Heart right ventricle (tissue), 16 donors: Measurements from ENCODE around the gene LRRTM3. TPM values are rescaled to one million over a fixed set of nuclear protein-coding genes. Genes with fewer than 3 reads are reported as not detected.

ENCODE experiments used
- ATAC-seq, 8 donors: fragments of 200-7000 bp; cut with Tn5 transposase; one replicate each; pipeline ENCODE4 v1.9.1; 2020; ENCODE audit warnings: mild to moderate bottlenecking in 8 of 8, moderate library complexity in 8 of 8, moderate number of reproducible peaks in 1 of 8
- DNase-seq, 2 donors: peaks; one replicate each; pipeline ENCODE4 v3.0.0-alpha.2; 2020
- H3K27ac ChIP-seq, 10 donors: fragments of 200-600 bp; sonication (generic) in 2 of 10; one replicate each; pipeline versions ENCODE4 v1.5.0 to v1.8.0; 2020 to 2022; ENCODE audit warnings: mild to moderate bottlenecking in 3 of 10
- H3K27me3 ChIP-seq, 7 donors: fragments of 200-600 bp; one replicate each; pipeline ENCODE4 v1.8.0; 2021 to 2022; ENCODE audit warnings: mild to moderate bottlenecking in 2 of 7
- H3K36me3 ChIP-seq, 9 donors: fragments of 200-600 bp; sonication (generic) in 1 of 9; one replicate each; pipeline versions ENCODE4 v1.5.0 to v1.8.0; 2020 to 2022; ENCODE audit warnings: mild to moderate bottlenecking in 2 of 9
- H3K4me1 ChIP-seq, 9 donors: fragments of 200-600 bp; sonication (generic) in 1 of 9; one replicate each; pipeline versions ENCODE4 v1.5.0 to v1.8.0; 2020 to 2022; ENCODE audit warnings: mild to moderate bottlenecking in 4 of 9
- H3K4me3 ChIP-seq, 10 donors: fragments of 200-600 bp; sonication (generic) in 2 of 10; one replicate each; pipeline versions ENCODE4 v1.5.0 to v1.8.0; 2020 to 2022; ENCODE audit warnings: mild to moderate bottlenecking in 7 of 10, moderate library complexity in 2 of 10
- H3K9me3 ChIP-seq, 11 donors: fragments of 200-600 bp in 10 of 11; sonication (generic) in 2 of 11; one replicate each; pipeline versions ENCODE4 v1.5.0 to v1.8.0; 2013 to 2022; ENCODE audit warnings: mild to moderate bottlenecking in 2 of 11, control low read depth in 1 of 11, moderate library complexity in 1 of 11
- WGBS, 2 donors: extraction: QIAGEN DNeasy Blood & Tissue Kit; methylation state at CpG; one replicate each; pipeline ENCODE4 v1.1.7; 2013; ENCODE audit warnings: inconsistent platforms in 1 of 2; 5-methylcytosine and 5-hydroxymethylcytosine counted together
- intact Hi-C, 10 donors: fragments of 100-400 bp; cut with DNase I; formaldehyde crosslinking; loops; one replicate each; pipeline versions ENCODE4 v1.11.1 to v1.14.2; 2022
- polyA plus RNA-seq, 2 donors: library from polyadenylated mRNA; stranded (reverse); fragments of 200-250 nt; gene quantifications; one replicate each; pipeline ENCODE4 v1.2.3, GENCODE V29; 2013
- total RNA-seq, 10 donors: library from RNA; stranded (reverse); fragmentation: NEBNext Ultra II Directional in 3 of 10; extraction: Animal tissue kit (Norgen Biotek cat#: 25700) in 3 of 10; gene quantifications; one replicate each; pipeline versions ENCODE4 v1.2.1 to v1.2.4, GENCODE V29; 2021 to 2023
- TF ChIP-seq, protein P1 (sequence below), 9 donors: fragments of 200-600 bp; sonication (generic) in 2 of 9; IDR thresholded peaks; one replicate each; pipeline versions ENCODE4 v1.5.0 to v1.8.0; 2021 to 2022; ENCODE audit warnings: antibody characterized with exemption in 9 of 9, mild to moderate bottlenecking in 5 of 9, moderate library complexity in 1 of 9
- donor health status: Arrhythmogenic right ventricular cardiomyopathy.
- donor health status: ischemic (EF 13 %, LVEDD 7.1; RV severe dilation, severe dysfunction).
- donor health status: healthy with polysubstance abuse.
- donor health status: DM: no; HTN: yes; CAD: no.
- donor health status: DM: no; HTN: no; CAD: no.
- donor health status: ischemic (EF 25% LVEDD 6.9; RV normal size, moderate dysfunction).
- donor health status: ischemic (EF 25% LVEDD 5.7; RV mildly dilated, moderate dysfunction).
- donor health status: healthy.
- donor health status: DM: yes; HTN: yes; CAD: no.
- donor health status: Ischemic cardiomyopathy.
- donor health status: ischemic (EF 35%, LVEDD 5.7; RV mildly dilated, moderate dysfunction).
- donor health status: nonischemic (EF 11% LVEDD 7.7; RV severe dilation, severe dysfunction).
- donor health status: DM: yes; HTN: yes; CAD: no.
- donor health status: PGD.
- donor health status: ischemic (EF 29% LVEDD 5.4; RV normal size, mild dysfunction).
- donor health status: nonischemic (EF 23%, LVEDD 6.1; RV moderate dilation, normal function).

The LRRTM3 gene
- total and polyA plus RNA-seq, 12 donors: not detected

DNA sequence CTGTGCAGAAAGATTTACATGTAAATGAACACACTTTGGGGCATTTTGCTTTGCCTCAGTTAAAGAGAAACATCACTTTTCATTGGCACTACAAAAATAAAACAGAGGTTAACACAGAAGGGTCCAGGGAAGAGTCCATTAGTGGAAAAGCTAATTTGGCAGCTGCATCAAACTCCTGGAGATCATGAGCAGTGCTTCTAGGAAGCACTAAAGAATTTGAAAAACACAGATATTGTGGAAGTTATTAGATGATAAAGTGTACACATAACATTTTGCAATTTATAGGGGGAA is 161.2 kb downstream of the LRRTM3 start:
- Histone ChIP-seq H3K4me3 (no peak overlapping the region), H3K27me3 (no peaks in the 10 kb centered on the region), H3K27ac (peak overlapping the region in 7 of 10 donors; percentile 18 to 77 (median 67)), H3K9me3 (no peaks in the 10 kb centered on the region), H3K36me3 (no peaks in the 10 kb centered on the region), H3K4me1 (peaks cover 0 to 28% (median 9%) of the 10 kb centered on the region in 9 donors)
- DNase-seq (no peak), ATAC-seq (peak in 1 of 8 donors; percentile 22)
- TF ChIP-seq, protein P1, sequence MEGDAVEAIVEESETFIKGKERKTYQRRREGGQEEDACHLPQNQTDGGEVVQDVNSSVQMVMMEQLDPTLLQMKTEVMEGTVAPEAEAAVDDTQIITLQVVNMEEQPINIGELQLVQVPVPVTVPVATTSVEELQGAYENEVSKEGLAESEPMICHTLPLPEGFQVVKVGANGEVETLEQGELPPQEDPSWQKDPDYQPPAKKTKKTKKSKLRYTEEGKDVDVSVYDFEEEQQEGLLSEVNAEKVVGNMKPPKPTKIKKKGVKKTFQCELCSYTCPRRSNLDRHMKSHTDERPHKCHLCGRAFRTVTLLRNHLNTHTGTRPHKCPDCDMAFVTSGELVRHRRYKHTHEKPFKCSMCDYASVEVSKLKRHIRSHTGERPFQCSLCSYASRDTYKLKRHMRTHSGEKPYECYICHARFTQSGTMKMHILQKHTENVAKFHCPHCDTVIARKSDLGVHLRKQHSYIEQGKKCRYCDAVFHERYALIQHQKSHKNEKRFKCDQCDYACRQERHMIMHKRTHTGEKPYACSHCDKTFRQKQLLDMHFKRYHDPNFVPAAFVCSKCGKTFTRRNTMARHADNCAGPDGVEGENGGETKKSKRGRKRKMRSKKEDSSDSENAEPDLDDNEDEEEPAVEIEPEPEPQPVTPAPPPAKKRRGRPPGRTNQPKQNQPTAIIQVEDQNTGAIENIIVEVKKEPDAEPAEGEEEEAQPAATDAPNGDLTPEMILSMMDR (IDR thresholded peaks at IDR 0.05): no peak
- intact Hi-C loops: no loop called here

DNA sequence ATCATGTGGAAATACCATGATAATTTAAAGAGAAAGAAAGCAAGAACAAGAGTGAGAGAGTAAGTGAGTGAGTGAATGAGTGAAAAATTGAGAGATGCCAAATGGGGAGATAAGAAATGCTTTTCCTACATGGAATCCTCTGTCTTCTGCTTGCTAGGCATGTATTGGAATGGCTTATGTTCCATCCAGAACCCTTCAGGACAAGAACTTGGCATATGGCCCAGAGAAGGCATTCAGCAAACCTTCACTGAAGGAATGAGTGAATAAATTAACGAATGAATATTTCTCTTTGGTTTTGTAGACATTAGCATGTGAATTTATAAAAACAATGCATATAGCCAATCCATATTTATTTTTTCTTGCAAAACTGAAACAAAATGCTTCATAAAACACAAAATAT is 162.2 kb downstream of the LRRTM3 start:
- WGBS, 2 donors: 30 to 35% methylated on average over 1 of the region's 1 CpG
- Histone ChIP-seq H3K4me3 (no peak overlapping the region), H3K9me3 (no peaks in the 10 kb centered on the region), H3K4me1 (peaks cover 0 to 28% (median 9%) of the 10 kb centered on the region in 9 donors), H3K27me3 (no peaks in the 10 kb centered on the region), H3K27ac (peak overlapping the region in 2 of 10 donors; percentile 0 to 26), H3K36me3 (no peaks in the 10 kb centered on the region)
- intact Hi-C loops: no loop called here
- ATAC-seq (peak in 1 of 8 donors; percentile 57), DNase-seq (no peak)
- TF ChIP-seq, protein P1 (IDR thresholded peaks at IDR 0.05): no peak

DNA sequence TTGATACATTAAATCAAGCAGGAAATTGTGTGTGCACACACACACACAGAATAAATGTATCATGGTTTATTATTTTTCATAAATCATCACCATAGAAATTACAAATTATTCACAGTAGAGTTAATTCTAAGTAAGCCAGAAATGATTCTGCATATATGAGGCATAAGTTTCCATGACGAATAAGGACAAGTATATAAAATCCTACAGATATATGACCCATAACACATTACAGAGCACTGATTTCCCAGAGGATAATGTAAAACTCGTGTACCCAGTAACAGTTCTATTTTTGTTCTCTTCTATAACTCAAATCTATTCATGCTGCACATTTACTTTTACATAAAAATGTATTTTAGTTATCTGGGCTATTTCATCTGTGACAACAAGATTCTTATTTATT is 169.7 kb downstream of the LRRTM3 start:
- Histone ChIP-seq H3K9me3 (no peaks in the 10 kb centered on the region), H3K27me3 (no peaks in the 10 kb centered on the region), H3K36me3 (no peaks in the 10 kb centered on the region), H3K4me1 (no peaks in the 10 kb centered on the region), H3K27ac (no peak overlapping the region), H3K4me3 (no peak overlapping the region)
- WGBS, 2 donors: 48 to 53% methylated on average over 2 of the region's 2 CpGs
- TF ChIP-seq, protein P1 (IDR thresholded peaks at IDR 0.05): no peak
- DNase-seq (no peak), ATAC-seq (no peak)
- intact Hi-C loops: no loop called here

DNA sequence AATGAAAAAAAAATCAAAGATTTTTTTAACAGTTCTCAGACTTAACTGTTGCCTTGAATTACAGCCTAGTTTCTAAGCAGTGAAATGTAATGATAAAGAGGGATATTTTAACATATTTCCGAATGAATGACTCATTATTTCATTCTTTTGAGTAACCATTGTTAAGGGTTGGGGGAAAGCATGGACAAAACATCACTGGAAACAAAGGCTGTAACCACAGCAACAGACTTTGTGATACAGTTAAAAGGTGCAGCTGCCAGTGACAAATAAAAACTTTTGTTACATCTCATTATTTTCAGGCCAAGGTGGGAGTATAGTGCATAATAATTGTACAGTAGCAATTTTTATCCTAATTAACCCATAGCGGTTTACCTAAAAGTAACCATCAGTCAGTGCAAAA is 172.6 kb downstream of the LRRTM3 start:
- WGBS, 2 donors: 61 to 70% methylated on average over 2 of the region's 2 CpGs
- TF ChIP-seq, protein P1 (IDR thresholded peaks at IDR 0.05): no peak
- H3K4me1 ChIP-seq: no peaks in the 10 kb centered on the region
- no peak overlapping the region for H3K4me3 ChIP-seq
- no peaks in the 10 kb centered on the region for H3K27me3 ChIP-seq
- no peak overlapping the region for H3K27ac ChIP-seq
- DNase-seq (no peak), ATAC-seq (no peak)
- no peaks in the 10 kb centered on the region for H3K36me3 ChIP-seq
- intact Hi-C loops: no loop called here
- no peaks in the 10 kb centered on the region for H3K9me3 ChIP-seq

DNA sequence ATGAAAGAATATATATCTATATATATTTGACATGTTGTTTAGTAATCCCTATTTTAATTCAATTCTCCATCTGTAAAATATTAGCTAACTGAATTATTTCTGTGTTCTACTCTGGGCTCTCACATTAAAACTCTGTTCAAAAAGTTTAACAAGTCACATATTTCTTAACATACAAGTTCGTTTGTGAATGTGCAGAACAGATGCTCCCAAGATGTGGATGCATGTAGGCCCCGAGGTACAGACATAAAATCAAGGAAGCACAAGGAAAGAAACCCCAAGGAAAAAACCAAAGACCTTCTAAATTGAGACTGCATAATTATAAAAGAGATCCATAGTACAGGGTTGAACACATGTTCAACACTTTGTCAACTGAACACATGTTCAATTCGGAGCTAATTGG is 175.1 kb downstream of the LRRTM3 start:
- TF ChIP-seq, protein P1 (IDR thresholded peaks at IDR 0.05): no peak

More for the DNA sequence above, 175.1 kb downstream of the LRRTM3 start:
- Histone ChIP-seq H3K36me3 (no peaks in the 10 kb centered on the region), H3K27ac (no peak overlapping the region), H3K9me3 (no peaks in the 10 kb centered on the region), H3K27me3 (no peaks in the 10 kb centered on the region), H3K4me3 (no peak overlapping the region), H3K4me1 (no peaks in the 10 kb centered on the region)
- intact Hi-C loops: no loop called here
- no peak for DNase-seq
- 80% methylated on average over 3 of the region's 3 CpGs for WGBS, 2 donors
- no peak for ATAC-seq
